ENCODE results near the gene NUDC. TPM values are rescaled to one million over a fixed set of nuclear protein-coding genes. Genes with fewer than 3 reads are reported as not detected.

Gene NUDC
- total RNA-seq (2022; extraction: Qiagen RNA extraction; ENCODE audit: low read depth) = 125 to 152 TPM (median 135 TPM) in 5 replicates

GRCh38 chr1:26921540-26922430, at the start of gene NUDC:
NUDC (plus strand) TSS chr1:26921743; CDS start chr1:26921849, 106 bp downstream.

DNA sequence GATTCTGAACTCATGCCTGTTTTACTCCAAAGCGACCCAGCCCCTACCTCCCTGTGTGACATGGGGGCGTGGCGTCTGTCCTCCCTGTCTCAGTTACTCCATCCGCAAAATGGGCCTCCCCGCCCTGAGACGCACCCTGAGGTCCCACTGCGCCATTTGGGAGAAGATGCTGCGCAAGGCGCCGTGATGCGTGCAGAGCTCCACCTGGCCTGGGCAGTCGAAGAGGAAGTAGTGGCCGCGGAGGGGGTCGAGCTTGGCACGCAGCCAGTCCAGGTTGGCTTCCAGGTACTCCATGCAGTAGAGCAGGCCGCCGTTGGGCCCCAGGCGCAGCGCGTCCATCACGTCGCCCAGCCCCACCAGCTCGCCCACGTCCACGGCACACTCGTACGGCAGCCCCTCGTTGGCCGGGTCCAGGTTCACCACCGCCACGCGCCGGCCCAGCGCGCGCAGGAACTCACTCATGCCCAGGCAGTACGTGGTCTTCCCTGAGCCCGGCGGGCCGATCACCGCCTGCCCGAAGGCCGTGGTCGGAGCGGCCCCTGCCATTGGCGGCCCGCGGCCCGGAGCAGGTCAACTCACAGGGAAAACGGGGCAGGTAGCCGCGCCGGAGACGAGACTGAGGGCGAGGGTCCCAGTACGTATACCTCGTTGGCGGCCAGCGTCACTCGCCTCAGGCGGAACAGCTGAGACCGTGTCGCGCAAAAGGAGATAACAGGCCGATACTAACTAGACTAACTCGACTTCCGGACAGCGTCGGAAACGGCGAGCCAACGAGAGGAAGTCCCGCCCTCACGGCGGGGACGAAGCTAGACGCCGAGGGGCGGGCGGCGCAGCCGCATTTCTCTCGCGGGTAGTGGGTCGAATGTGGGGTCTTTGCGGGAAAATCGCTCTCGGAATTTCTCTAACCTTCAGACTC, 31.7 kb upstream of the NUDC start, which contains the start of gene GPN2:
GPN2 (minus strand) TSS at position 733 of the 916 bp plus-strand sequence; CDS start at position 546, 187 bp downstream.

DNA sequence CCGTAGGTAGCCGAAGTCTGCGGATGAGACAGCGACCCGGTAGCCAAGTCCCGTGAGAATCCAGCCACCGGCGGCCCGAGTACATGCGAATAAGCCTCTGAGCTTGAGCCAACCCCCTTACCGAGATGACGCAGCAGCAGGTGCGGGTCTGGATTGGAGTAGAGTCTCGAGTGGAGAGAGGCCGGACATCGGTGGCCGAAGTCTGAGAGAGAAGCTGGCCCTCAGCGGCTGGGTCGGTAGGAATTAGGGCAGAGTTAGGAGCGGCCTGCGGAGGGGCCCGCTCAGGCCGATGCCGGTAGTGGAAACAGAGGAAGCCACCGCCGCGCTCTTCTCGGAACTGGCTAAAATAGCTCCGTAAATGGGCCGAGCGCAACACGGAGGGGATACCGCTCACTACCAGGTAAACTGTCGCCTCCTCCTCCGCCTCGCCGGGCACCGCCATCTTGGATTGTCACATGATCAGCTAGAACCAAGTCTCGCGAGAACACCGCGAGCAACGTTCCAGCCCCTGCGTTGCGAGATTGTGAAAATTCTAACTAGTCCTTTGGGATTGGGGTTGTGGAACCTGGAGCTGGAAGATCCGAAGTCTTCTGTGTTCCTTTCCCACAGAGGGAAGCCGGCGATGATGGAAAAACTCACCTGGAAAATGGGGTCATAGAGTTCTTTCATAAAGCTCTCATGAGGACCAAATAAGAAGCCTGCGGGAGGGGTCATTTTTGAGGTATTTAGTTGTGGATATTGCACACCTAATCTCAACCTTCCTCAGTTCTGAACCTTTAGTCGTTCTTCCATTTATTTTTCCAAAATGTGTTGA, 21.3 kb upstream of the NUDC start, which contains the start of gene GPATCH3:
GPATCH3 (minus strand) TSS at position 467 of the 814 bp plus-strand sequence; CDS start at position 442, 25 bp downstream.

DNA sequence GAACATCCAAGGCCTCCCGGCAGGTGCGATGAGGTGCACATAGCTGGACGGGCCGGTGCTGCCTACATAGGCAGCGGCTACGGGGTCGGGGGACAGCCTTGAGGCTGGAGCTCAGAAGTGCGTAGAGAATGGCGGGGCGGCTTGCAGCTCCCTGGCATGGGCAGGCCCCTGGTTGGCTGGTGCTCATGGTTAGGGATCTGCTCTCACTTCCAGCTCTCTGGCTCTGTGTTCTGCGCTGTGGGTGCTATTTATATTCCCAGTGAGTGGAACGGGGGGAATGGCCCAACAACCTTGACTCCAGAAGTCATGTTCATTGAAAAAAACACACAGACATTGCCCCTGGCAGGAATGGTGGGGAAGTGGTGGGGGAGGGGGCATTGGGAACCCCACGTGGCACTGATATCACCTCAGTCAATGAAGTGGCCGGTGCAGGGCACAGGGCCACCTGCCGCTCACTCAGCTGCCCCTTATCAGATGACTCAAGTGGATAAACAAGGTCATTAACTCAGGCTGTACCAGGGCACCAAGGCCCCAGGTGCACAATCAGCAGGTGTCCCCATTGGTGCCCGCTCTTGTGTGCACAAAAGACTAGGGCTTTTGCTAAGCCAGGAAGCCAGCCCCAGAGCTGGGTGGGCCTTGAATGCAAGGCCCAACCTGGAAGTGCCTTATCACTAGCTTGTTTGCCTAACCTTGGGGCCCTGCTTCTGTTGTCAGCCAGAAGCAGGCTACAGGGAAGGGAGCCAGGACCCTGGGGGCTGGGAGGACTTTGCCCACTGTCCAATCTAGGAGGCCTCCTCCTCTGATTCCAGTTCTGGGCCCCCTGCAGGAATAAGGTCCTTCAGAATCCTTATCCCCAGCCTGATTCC, 7.6 kb upstream of the NUDC start, which contains the start of gene NR0B2:
NR0B2 (minus strand) TSS at position 222 of the 866 bp plus-strand sequence; CDS start at position 187, 35 bp downstream.

DNA sequence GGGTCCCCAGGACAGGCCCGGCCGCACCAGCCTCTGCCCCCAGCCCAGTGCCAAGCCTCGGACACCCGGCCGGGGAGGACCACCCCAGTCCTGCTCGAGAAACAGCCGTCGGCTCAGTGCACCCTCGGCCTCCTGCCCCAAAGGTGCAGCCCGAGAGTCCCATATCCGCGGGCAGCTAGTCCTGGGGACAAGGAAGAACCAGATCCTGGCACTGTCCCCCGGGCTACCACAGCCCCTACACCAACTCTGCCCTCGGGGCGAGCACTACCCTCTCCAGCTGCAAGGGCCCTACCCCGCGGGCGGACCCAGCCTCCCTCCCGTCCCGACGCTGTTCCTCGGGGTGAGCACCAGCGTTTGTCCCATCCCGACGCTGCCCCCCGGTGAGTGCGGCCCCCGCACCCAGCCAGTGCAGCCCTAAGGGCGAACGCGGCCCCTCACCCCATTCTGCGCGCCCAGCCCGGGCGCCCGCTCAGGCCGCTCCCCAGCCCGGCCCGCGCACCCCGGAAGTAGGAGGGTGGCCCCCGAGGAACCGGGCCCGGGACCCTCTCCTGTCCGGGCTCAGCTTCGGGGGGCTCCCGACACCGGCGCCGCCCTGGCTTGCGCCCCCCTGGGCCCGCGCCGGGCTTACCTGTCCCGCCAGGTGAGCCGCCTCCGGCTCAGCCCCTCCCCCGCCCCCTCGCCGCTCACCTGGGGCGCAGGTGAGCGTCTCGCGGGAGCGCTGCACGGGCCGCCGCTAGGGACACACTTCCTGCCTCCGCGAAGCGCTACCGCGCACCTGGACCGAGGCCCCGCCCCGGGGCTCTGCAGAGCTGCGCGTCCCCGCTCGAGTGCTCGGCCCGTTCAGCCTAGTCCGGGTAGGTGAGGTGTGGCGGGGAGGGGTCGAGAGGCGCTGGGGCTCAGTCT, 38.4 kb downstream of the NUDC start, which contains the start of gene KDF1:
KDF1 (minus strand) TSS at position 747 of the 903 bp plus-strand sequence. CDS start 8,088 bp downstream, outside the sequence.

GRCh38 chr1:26993237-26994019, 71.9 kb downstream of the NUDC start, which contains the start of gene TRNP1:
TRNP1 (plus strand) TSS chr1:26993692; CDS start chr1:26993787, 95 bp downstream.

Other genes with a start within 250 kb of the NUDC start
- gene ARID1A, start 225.7 kb upstream of the NUDC start, total RNA-seq (2022; extraction: Qiagen RNA extraction; ENCODE audit: low read depth) = 29.7 to 33.9 TPM (median 32.5 TPM) in 5 replicates
- 5.3 to 6.9 TPM (median 6.3 TPM) in 5 replicates for gene PIGV, start 133.8 kb upstream of the NUDC start, total RNA-seq (2022; extraction: Qiagen RNA extraction; ENCODE audit: low read depth)
- 33.6 to 40.1 TPM (median 39.1 TPM) in 5 replicates for gene ZDHHC18, start 95.1 kb upstream of the NUDC start, total RNA-seq (2022; extraction: Qiagen RNA extraction; ENCODE audit: low read depth)
- 397 to 545 TPM (median 475 TPM) in 5 replicates for gene SFN, start 58.6 kb upstream of the NUDC start, total RNA-seq (2022; extraction: Qiagen RNA extraction; ENCODE audit: low read depth)
- gene GPN2, start 31.5 kb upstream of the NUDC start, total RNA-seq (2022; extraction: Qiagen RNA extraction; ENCODE audit: low read depth) = 23.6 to 29.2 TPM (median 25.9 TPM) in 5 replicates
- 8.9 to 13.2 TPM (median 10.3 TPM) in 5 replicates for gene GPATCH3, start 21.3 kb upstream of the NUDC start, total RNA-seq (2022; extraction: Qiagen RNA extraction; ENCODE audit: low read depth)
- 0.14 TPM in 1 of 5 replicates, not detected in the others for gene NR0B2, start 7.8 kb upstream of the NUDC start, total RNA-seq (2022; extraction: Qiagen RNA extraction; ENCODE audit: low read depth)
- gene KDF1, start 38.7 kb downstream of the NUDC start, total RNA-seq (2022; extraction: Qiagen RNA extraction; ENCODE audit: low read depth) = not detected in 5 replicates
- gene TRNP1, start 71.9 kb downstream of the NUDC start, total RNA-seq (2022; extraction: Qiagen RNA extraction; ENCODE audit: low read depth) = 124 to 207 TPM (median 187 TPM) in 5 replicates
- 0.41 to 0.88 TPM (median 0.72 TPM) in 5 replicates for gene TENT5B, start 91.1 kb downstream of the NUDC start, total RNA-seq (2022; extraction: Qiagen RNA extraction; ENCODE audit: low read depth)
- 11.5 to 13.9 TPM (median 12.0 TPM) in 5 replicates for gene SLC9A1, start 233.4 kb downstream of the NUDC start, total RNA-seq (2022; extraction: Qiagen RNA extraction; ENCODE audit: low read depth)

Measured in A549 treated with CpdA at 1 μM for 4 hours (cell line).